Fibroblast of pulmonary artery (primary cell): ENCODE measurements around the gene SUGCT.

ENCODE experiments used
- DNase-seq: peaks from one replicate; pipeline ENCODE4 v3.0.0-alpha.2; 2010; ENCODE audit warnings: low read depth
- H3K4me3 ChIP-seq: replicated peaks from 2 replicates; pipeline ENCODE4 v1.5.1; 2011; ENCODE audit warnings: low read depth, mild to moderate bottlenecking, control low read depth, low read length, moderate library complexity
- TF ChIP-seq, protein P1 (sequence below): IDR thresholded peaks from 2 replicates; pipeline ENCODE4 v1.5.1; 2011; ENCODE audit warnings: mild to moderate bottlenecking, control low read depth, low read length, inconsistent platforms; ENCODE audit errors: missing control alignments

The SUGCT gene

DNA sequence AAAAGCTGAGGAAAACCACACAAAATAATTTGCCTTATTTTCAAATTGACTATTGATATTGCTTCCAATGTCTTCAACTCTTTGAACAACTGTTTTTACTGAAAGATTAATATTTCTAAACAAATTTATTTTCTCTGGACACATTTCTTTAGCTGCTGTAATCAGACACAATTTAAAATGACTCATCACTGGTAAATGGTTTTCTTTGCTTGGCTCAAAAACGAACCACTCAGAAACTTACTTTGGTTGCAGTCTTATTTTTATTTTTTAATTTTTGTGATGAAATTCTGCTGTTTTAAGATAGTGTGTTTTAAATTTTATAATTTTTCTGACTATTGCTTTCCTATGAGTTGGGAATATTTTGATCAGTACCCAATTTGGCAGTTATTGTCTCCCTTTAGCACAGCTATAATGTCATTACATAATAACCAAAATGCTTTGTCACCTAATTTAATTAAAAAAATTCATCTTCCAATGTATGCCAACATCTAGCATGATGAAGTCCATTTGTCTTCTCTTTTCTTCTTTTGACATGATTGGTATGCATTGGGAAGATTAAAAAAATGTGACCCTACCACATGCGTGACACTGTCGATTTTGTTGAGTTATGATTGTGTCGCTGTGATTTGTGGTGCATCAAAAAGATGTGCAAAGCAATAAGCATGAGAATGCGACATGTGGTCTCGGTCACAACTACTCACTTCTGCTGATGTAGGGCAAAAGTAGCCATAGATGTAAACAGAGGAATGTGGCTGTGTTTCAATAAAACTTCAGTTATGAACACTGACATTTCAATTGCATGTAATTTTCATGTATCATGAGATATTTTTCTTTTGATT, 222.3 kb downstream of the SUGCT start:
- H3K4me3 ChIP-seq, result no peak overlapping the region
- DNase-seq, result peak; percentile 23
- TF ChIP-seq, protein P1, sequence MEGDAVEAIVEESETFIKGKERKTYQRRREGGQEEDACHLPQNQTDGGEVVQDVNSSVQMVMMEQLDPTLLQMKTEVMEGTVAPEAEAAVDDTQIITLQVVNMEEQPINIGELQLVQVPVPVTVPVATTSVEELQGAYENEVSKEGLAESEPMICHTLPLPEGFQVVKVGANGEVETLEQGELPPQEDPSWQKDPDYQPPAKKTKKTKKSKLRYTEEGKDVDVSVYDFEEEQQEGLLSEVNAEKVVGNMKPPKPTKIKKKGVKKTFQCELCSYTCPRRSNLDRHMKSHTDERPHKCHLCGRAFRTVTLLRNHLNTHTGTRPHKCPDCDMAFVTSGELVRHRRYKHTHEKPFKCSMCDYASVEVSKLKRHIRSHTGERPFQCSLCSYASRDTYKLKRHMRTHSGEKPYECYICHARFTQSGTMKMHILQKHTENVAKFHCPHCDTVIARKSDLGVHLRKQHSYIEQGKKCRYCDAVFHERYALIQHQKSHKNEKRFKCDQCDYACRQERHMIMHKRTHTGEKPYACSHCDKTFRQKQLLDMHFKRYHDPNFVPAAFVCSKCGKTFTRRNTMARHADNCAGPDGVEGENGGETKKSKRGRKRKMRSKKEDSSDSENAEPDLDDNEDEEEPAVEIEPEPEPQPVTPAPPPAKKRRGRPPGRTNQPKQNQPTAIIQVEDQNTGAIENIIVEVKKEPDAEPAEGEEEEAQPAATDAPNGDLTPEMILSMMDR, result no peak

DNA sequence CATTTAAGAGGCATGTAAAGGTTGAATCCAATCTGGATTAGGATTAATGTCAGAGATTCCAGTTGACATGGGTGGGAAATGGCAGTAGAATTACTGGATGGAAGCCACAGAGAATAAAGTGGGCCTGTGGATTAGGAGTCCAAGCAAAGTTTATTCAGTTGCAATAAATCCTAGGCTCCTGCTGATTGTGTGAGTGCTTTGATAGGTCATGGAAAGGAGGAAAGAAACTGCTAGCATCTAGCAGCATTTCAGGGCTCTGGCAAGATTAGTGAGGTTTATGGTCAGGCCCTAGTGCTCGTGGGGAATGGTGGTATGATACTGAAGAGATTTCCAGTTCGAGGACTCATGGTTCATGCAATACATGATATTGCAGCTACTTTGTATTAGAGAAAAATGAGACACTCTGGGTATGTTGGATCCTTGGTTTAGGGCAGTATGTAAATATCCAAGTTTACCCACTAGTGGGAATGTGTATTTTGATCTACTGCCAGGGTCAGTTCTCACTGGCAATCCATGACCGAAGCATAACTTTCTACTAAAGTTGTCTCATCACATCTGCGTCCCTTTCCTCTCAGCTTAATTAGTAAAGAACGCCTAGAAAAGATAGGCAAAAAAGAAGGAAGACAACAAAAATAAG, 235.0 kb downstream of the SUGCT start:
- H3K4me3 ChIP-seq, result no peak overlapping the region
- DNase-seq, result no peak
- TF ChIP-seq, protein P1, result no peak

DNA sequence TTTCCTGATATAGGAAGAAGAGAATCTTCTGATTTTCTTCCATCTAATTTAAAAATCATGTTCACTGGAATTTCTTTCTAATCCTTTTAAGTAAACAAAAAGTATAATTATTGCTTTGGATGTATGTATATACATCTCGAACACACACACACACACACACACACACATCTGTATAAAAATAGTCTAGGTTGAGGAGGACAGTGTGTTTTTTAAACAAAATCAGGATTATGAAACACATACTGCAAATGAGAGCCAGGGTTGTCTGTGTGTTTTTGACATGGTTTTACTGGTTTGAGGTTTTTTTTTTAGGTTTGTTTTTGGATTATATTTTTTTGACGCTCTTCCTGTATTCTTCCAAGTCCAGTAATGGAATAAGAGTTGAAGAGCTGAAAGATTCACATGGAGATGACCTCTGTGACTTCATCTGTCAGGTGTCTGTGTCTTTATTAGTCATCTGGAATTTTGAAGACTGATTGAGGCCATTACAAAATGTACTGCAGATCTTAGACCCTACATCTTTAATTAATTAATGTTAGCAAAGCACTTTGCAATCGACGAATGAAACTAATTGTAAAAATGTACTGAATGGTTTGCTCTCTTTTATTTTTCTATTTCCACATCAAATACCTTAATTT, 237.1 kb downstream of the SUGCT start:
- TF ChIP-seq, protein P1, result no peak
- no peak for DNase-seq
- no peak overlapping the region for H3K4me3 ChIP-seq

DNA sequence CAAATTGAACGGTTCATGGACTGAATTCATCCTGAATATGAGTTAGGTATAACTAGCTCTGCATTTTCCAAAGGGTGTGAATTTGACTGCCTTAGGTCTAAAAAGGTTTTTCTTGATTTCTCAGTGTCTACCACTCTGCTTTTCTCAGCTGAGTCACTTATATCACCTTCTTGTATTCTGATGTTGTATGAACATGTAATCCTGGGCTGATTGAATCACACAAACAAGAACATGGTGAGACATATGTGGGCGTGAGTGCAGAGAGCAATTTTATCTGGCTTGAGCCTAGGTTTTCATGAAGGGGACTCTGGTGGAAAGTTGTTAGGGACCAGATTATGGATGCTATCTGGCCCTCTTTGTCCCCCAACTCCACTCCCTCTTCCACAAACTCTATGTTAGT, 239.8 kb downstream of the SUGCT start:
- no peak for DNase-seq
- TF ChIP-seq, protein P1, result no peak
- no peak overlapping the region for H3K4me3 ChIP-seq

DNA sequence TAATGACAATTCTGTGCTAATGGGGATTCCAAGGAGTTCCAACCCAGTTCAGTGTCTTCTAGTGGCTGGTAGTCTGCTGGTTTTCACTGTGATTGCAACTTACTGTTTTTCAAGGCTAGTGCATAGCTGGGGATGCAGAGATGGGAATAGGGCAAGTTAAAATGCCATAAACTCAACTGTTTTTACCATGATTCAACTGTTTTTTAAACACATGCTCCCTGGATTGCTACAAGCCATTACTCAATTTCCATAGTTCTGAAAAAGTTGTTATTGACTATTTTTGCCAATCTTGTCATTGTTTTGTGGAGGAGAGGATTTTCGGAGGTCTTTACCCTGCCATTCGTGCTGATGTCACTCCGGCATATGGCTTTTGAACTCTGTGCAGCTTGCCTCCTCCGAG, 245.3 kb downstream of the SUGCT start:
- H3K4me3 ChIP-seq, result no peak overlapping the region
- TF ChIP-seq, protein P1, result no peak
- DNase-seq, result no peak

DNA sequence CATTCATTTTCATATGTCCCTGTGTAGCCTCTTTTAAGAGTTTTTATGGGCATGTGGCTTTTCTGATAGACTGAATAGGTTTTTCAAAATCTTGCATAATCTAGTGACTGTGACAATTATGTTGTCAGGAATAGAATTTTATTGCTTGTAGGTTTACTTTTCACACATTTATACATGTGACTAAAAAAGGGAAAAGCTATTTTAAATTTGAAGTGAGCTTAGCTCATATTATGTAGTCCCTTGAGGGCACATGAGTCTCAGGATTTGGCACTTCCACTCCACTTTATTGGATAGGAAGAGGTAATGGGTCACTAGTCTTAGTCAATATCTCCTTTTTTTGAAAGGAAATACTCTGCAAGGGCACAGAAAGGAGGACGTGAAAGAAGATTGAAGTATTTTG, 247.3 kb downstream of the SUGCT start:
- TF ChIP-seq, protein P1, result no peak
- no peak for DNase-seq
- H3K4me3 ChIP-seq, result no peak overlapping the region
